Heart left ventricle (tissue), 16 donors: ENCODE data around the gene GPR137C. TPM values are rescaled to one million over a fixed set of nuclear protein-coding genes. Genes with fewer than 3 reads are reported as not detected.

Source experiments
- ATAC-seq, 4 donors: fragments of 200-7000 bp; cut with Tn5 transposase; one replicate each; pipeline ENCODE4 v1.9.1; 2020 to 2022; ENCODE audit warnings: moderate library complexity in 4 of 4, mild to moderate bottlenecking in 3 of 4, moderate number of reproducible peaks in 1 of 4
- DNase-seq, 5 donors: peaks; one replicate each; pipeline ENCODE4 v3.0.0-alpha.2; 2020
- H3K27ac ChIP-seq, 12 donors: fragments of 200-600 bp; sonication (generic) in 4 of 12; one replicate each; pipeline versions ENCODE4 v1.5.0 to v1.8.0; 2016 to 2022; ENCODE audit warnings: mild to moderate bottlenecking in 2 of 12
- H3K27me3 ChIP-seq, 9 donors: fragments of 200-600 bp; sonication (generic) in 2 of 9; one replicate each; pipeline versions ENCODE4 v1.5.1 to v1.8.0; 2016 to 2022; ENCODE audit warnings: mild to moderate bottlenecking in 3 of 9
- H3K36me3 ChIP-seq, 9 donors: fragments of 200-600 bp; sonication (generic) in 2 of 9; one replicate each; pipeline versions ENCODE4 v1.5.0 to v1.8.0; 2018 to 2022; ENCODE audit warnings: mild to moderate bottlenecking in 2 of 9
- H3K4me1 ChIP-seq, 12 donors: fragments of 200-600 bp; sonication (generic) in 4 of 12; one replicate each; pipeline versions ENCODE4 v1.5.0 to v1.8.0; 2016 to 2022; ENCODE audit warnings: mild to moderate bottlenecking in 3 of 12
- H3K4me3 ChIP-seq, 12 donors: fragments of 200-600 bp; sonication (generic) in 4 of 12; one replicate each; pipeline versions ENCODE4 v1.5.0 to v1.8.0; 2017 to 2022; ENCODE audit warnings: mild to moderate bottlenecking in 9 of 12, moderate library complexity in 4 of 12
- H3K9me3 ChIP-seq, 12 donors: fragments of 200-600 bp; sonication (generic) in 4 of 12; one replicate each; pipeline versions ENCODE4 v1.5.0 to v1.8.0; 2016 to 2022; ENCODE audit warnings: mild to moderate bottlenecking in 1 of 12
- POLR2A ChIP-seq, 2 donors: fragments of 450-650 bp; IDR thresholded peaks; one replicate each; pipeline ENCODE4 v1.6.1; 2017; ENCODE audit warnings: antibody characterized with exemption in 2 of 2, mild to moderate bottlenecking in 2 of 2, moderate library complexity in 2 of 2
- WGBS, 4 donors: extraction: QIAGEN DNeasy Blood & Tissue Kit in 2 of 4; methylation state at CpG; one replicate each; pipeline versions ENCODE4 v1.1.5 to v1.1.7; 2013 to 2018; 5-methylcytosine and 5-hydroxymethylcytosine counted together
- intact Hi-C, 10 donors: fragments of 100-400 bp; cut with DNase I; formaldehyde crosslinking; loops; one replicate each; pipeline versions ENCODE4 v1.11.1 to v1.14.2; 2022
- long read RNA-seq, 3 donors: library from polyadenylated mRNA; unstranded; transcript quantifications; one replicate each; pipeline ENCODE4 v2.0.0, GENCODE V29; 2020 to 2021
- polyA plus RNA-seq, 2 donors: library from polyadenylated mRNA; stranded (reverse); fragments of 200-250 nt; gene quantifications; one replicate each; pipeline ENCODE4 v1.2.3, GENCODE V29; 2013
- total RNA-seq, 9 donors: library from RNA; depleted of rRNA in 2 of 9; stranded (reverse); fragments of >200 nt in 2 of 9; fragmentation: NEBNext Ultra II Directional in 3 of 9; extraction: Animal tissue kit (Norgen Biotek cat#: 25700) in 3 of 9; gene quantifications; one replicate each; pipeline versions ENCODE4 v1.1.0 to v1.2.4, GENCODE V29; 2016 to 2023
- TF ChIP-seq, protein P1 (sequence below), 12 donors: fragments of 200-600 bp; sonication (generic) in 4 of 12; IDR thresholded peaks; one replicate each; pipeline versions ENCODE4 v1.5.0 to v1.8.0; 2018 to 2022; ENCODE audit warnings: antibody characterized with exemption in 12 of 12, mild to moderate bottlenecking in 5 of 12
- donor health status: ischemic (EF 13 %, LVEDD 7.1; RV severe dilation, severe dysfunction).
- donor health status: healthy with polysubstance abuse.
- donor health status: DM: no; HTN: yes; CAD: no.
- donor health status: DM: no; HTN: no; CAD: no.
- donor health status: ischemic (EF 25% LVEDD 6.9; RV normal size, moderate dysfunction).
- donor health status: ischemic (EF 25% LVEDD 5.7; RV mildly dilated, moderate dysfunction).
- donor health status: healthy.
- donor health status: DM: yes; HTN: yes; CAD: no.
- donor health status: ischemic (EF 35%, LVEDD 5.7; RV mildly dilated, moderate dysfunction).
- donor health status: nonischemic (EF 11% LVEDD 7.7; RV severe dilation, severe dysfunction).
- donor health status: DM: yes; HTN: yes; CAD: no.
- donor health status: PGD.
- donor health status: ischemic (EF 29% LVEDD 5.4; RV normal size, mild dysfunction).
- donor health status: nonischemic (EF 23%, LVEDD 6.1; RV moderate dilation, normal function).

The GPR137C gene
- total RNA-seq (1 to 10 TPM in 5 of 9 donors, under 1 TPM in 4; 0.67 to 1.9 (median 1.1) TPM), polyA plus RNA-seq (1 to 10 TPM in 1 of 2 donors, under 1 TPM in 1; 0.61 to 1.4 TPM)
- long read RNA-seq, donor 1 = 0 reads
- long read RNA-seq, donor 2, partial matches to known transcripts = 1 of 5 reads
- long read RNA-seq, donor 2, other reads (novel, unspliced or antisense) = 0 of 5 reads
- long read RNA-seq, donor 3, partial matches to known transcripts = 0 of 1 reads
- long read RNA-seq, donor 3, other reads (novel, unspliced or antisense) = 0 of 1 reads

- Histone ChIP-seq H3K36me3 (no peaks in the 10 kb centered on the region), H3K9me3 (no peaks in the 10 kb centered on the region), H3K4me3 (peak within 1 kb of the TSS; percentile 64 to 91 (median 78)), H3K27me3 (no peaks in the 10 kb centered on the region), H3K4me1 (peaks cover 0 to 30% (median 17%) of the 10 kb centered on the region in 12 donors), H3K27ac (peak within 1 kb of the TSS; percentile 53 to 96 (median 80))
- ATAC-seq (peak; percentile 98 to 100 (median 99)), DNase-seq (peak; percentile 99 to 100 (median 100))
- WGBS, 4 donors = 0 to 1% (median 1%) methylated on average over 49 to 81 of the region's 81 CpGs
- TF ChIP-seq POLR2A (IDR thresholded peaks at IDR 0.05) = peak; percentile 97 to 98
- TF ChIP-seq, protein P1, sequence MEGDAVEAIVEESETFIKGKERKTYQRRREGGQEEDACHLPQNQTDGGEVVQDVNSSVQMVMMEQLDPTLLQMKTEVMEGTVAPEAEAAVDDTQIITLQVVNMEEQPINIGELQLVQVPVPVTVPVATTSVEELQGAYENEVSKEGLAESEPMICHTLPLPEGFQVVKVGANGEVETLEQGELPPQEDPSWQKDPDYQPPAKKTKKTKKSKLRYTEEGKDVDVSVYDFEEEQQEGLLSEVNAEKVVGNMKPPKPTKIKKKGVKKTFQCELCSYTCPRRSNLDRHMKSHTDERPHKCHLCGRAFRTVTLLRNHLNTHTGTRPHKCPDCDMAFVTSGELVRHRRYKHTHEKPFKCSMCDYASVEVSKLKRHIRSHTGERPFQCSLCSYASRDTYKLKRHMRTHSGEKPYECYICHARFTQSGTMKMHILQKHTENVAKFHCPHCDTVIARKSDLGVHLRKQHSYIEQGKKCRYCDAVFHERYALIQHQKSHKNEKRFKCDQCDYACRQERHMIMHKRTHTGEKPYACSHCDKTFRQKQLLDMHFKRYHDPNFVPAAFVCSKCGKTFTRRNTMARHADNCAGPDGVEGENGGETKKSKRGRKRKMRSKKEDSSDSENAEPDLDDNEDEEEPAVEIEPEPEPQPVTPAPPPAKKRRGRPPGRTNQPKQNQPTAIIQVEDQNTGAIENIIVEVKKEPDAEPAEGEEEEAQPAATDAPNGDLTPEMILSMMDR (IDR thresholded peaks at IDR 0.05) = no peak
- intact Hi-C loops = loop anchor here in 7 of 10 donors (2.0 to 10.0 kb wide), 6 partner anchors 140 to 240 kb away; partner anchors contain the start of genes ERO1A (in 3 of the 7), PSMC6 (in 3 of the 7) and GNPNAT1 (in 1 of the 7)
These were observed at the start of gene GPR137C, which contains the start of gene TXNDC16 for GRCh38 chr14:52552063-52552988. GPR137C (plus strand) TSS chr14:52552836; CDS start chr14:52553148, 312 bp downstream. TXNDC16 (minus strand) TSS chr14:52552505; CDS start chr14:52543557, 8,948 bp downstream.

GRCh38 chr14:52513249-52513648 is 39.4 kb upstream of the GPR137C start:
- no peak for DNase-seq
- Histone ChIP-seq H3K27me3 (no peaks in the 10 kb centered on the region), H3K9me3 (no peaks in the 10 kb centered on the region), H3K36me3 (peaks cover 0 to 22% (median 0%) of the 10 kb centered on the region in 9 donors), H3K4me1 (no peaks in the 10 kb centered on the region), H3K27ac (no peak overlapping the region), H3K4me3 (no peak overlapping the region)
- intact Hi-C loops = no loop called here
- TF ChIP-seq POLR2A (IDR thresholded peaks at IDR 0.05) = no peak
- TF ChIP-seq, protein P1 (IDR thresholded peaks at IDR 0.05) = no peak
- 82 to 90% (median 87%) methylated on average over 1 of the region's 1 CpG for WGBS, 4 donors
- ATAC-seq = no peak

- no peak overlapping the region for H3K4me3 ChIP-seq
- no peak for ATAC-seq
- peaks cover 0 to 22% (median 0%) of the 10 kb centered on the region in 9 donors for H3K36me3 ChIP-seq
- no peak for TF ChIP-seq POLR2A (IDR thresholded peaks at IDR 0.05)
- TF ChIP-seq, protein P1 (IDR thresholded peaks at IDR 0.05) = no peak
- no peak for DNase-seq
- H3K27me3 ChIP-seq = no peaks in the 10 kb centered on the region
- WGBS, 4 donors = 86 to 95% (median 88%) methylated on average over 4 of the region's 4 CpGs
- H3K27ac ChIP-seq = no peak overlapping the region
- H3K4me1 ChIP-seq = no peaks in the 10 kb centered on the region
- H3K9me3 ChIP-seq = no peaks in the 10 kb centered on the region
- intact Hi-C loops = no loop called here
These were observed 38.4 kb upstream of the GPR137C start for GRCh38 chr14:52514046-52514811.
